DND-41 (cell line): ENCODE results near the gene SHH.

Experiments
- EZH2 ChIP-seq: IDR thresholded peaks from 3 replicates; pipeline ENCODE4 v1.6.1; 2012; ENCODE audit warnings: borderline replicate concordance, low read depth, mild to moderate bottlenecking, moderate library complexity, low read length, inconsistent platforms; ENCODE audit not compliant: severe bottlenecking
- TF ChIP-seq, protein P1 (sequence below): IDR thresholded peaks from 2 replicates; pipeline ENCODE4 v1.5.1; 2012; ENCODE audit warnings: borderline replicate concordance, low read length, moderate library complexity, mild to moderate bottlenecking; ENCODE audit not compliant: poor library complexity, severe bottlenecking; ENCODE audit errors: extremely low read depth

- TF ChIP-seq, protein P1, sequence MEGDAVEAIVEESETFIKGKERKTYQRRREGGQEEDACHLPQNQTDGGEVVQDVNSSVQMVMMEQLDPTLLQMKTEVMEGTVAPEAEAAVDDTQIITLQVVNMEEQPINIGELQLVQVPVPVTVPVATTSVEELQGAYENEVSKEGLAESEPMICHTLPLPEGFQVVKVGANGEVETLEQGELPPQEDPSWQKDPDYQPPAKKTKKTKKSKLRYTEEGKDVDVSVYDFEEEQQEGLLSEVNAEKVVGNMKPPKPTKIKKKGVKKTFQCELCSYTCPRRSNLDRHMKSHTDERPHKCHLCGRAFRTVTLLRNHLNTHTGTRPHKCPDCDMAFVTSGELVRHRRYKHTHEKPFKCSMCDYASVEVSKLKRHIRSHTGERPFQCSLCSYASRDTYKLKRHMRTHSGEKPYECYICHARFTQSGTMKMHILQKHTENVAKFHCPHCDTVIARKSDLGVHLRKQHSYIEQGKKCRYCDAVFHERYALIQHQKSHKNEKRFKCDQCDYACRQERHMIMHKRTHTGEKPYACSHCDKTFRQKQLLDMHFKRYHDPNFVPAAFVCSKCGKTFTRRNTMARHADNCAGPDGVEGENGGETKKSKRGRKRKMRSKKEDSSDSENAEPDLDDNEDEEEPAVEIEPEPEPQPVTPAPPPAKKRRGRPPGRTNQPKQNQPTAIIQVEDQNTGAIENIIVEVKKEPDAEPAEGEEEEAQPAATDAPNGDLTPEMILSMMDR = no peak
- TF ChIP-seq EZH2 = no peak
Observed at GRCh38 chr7:155840262-155840885, 28.1 kb upstream of the SHH start.
